Measurements from ENCODE around the gene LAMA5.

The LAMA5 gene

DNA sequence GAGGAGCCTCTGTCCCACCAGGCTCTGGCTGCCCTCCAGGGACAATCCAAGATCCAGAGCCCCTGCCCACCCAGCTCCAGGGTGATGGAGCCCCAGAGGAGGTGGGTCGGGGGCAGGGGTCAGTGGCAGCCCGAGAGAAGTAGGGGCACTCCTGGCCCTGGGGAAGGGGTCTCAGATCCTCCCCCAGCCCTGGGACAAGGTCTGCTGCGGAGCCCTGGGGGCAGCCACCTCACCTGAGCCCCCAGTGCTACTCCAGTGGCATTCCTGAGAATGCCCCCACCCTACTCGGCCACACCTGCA lies 2.7 kb upstream of the LAMA5 start:
- H3F3A ChIP-seq (ENCODE audit: insufficient read depth) = no peaks in the 10 kb centered on the region
- no peaks in the 10 kb centered on the region for H3K79me2 ChIP-seq (ENCODE audit: insufficient read depth, low read length)
- no peaks in the 10 kb centered on the region for H3K9me2 ChIP-seq (replicated peaks; ENCODE audit: insufficient read depth, low read length)
- H4K20me1 ChIP-seq (ENCODE audit: low read depth, low read length) = no peaks in the 10 kb centered on the region
- no peak overlapping the region for H3K27ac ChIP-seq (ENCODE audit: low read depth, low read length)
- H3K9ac ChIP-seq (ENCODE audit: low read length) = no peak overlapping the region
- H2AFZ ChIP-seq (ENCODE audit: low read depth, low read length, severe bottlenecking) = no peak overlapping the region
- no peak overlapping the region for H3K4me3 ChIP-seq (ENCODE audit: insufficient read depth, low read length, poor library complexity, severe bottlenecking)
- no peaks in the 10 kb centered on the region for H3K36me3 ChIP-seq (ENCODE audit: low read length)
- TF ChIP-seq EZH2phosphoT487 (conservative IDR thresholded peaks at IDR 0.05; ENCODE audit: low read length) = no peak
- TF ChIP-seq, protein P1, sequence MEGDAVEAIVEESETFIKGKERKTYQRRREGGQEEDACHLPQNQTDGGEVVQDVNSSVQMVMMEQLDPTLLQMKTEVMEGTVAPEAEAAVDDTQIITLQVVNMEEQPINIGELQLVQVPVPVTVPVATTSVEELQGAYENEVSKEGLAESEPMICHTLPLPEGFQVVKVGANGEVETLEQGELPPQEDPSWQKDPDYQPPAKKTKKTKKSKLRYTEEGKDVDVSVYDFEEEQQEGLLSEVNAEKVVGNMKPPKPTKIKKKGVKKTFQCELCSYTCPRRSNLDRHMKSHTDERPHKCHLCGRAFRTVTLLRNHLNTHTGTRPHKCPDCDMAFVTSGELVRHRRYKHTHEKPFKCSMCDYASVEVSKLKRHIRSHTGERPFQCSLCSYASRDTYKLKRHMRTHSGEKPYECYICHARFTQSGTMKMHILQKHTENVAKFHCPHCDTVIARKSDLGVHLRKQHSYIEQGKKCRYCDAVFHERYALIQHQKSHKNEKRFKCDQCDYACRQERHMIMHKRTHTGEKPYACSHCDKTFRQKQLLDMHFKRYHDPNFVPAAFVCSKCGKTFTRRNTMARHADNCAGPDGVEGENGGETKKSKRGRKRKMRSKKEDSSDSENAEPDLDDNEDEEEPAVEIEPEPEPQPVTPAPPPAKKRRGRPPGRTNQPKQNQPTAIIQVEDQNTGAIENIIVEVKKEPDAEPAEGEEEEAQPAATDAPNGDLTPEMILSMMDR (IDR thresholded peaks at IDR 0.05; ENCODE audit: insufficient read depth, low read length, poor library complexity, severe bottlenecking) = no peak
- no peaks in the 10 kb centered on the region for H3K9me3 ChIP-seq (ENCODE audit: insufficient read depth, low read length)
- no peaks in the 10 kb centered on the region for H3K27me3 ChIP-seq (ENCODE audit: low read length)
- H3K4me2 ChIP-seq (ENCODE audit: low read depth, low read length, poor library complexity, severe bottlenecking) = no peak overlapping the region

DNA sequence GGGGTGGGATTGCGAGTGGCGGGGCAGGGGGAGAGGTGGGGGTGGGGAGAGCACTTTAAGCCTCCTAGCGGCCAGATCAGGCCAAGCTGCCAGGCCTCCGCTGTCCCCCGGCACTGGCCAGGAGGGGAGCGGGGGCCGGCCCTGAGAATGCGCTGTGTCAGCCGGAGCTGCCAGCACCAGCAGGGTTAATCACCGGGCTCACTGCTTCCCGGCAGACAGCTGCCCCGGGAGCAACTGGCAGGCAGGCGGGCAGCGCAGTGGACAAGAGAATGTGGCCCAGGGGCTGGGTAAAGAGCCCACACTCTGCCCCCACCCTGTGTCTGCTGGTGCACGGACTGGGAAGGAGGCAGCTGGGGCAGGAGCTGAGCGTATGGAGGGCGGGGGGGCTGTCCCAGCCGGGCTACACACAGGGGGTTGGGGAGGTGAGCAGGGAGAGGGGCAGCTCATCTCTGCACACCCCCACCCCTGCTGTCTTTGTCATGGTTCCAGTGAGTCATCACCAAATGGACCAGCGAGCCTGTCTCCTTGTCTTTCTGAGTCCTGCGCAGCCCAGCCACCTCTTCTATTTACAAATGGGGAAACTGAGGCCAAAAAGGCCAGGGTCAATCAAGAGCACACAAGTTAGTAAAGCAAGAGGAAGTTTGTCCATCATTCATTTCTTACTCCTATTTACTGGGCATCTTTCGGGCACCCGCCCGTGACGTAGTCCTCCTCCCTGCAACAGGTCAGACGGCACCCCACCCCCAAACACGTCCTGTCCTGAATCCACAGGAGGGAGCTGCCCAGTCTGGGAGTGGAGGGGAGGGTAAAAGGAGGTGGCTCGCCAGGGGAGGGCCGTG lies 2.1 kb upstream of the LAMA5 start:
- no peaks in the 10 kb centered on the region for H4K20me1 ChIP-seq (ENCODE audit: low read depth, low read length)
- no peak for TF ChIP-seq EZH2phosphoT487 (conservative IDR thresholded peaks at IDR 0.05; ENCODE audit: low read length)
- TF ChIP-seq, protein P1 (IDR thresholded peaks at IDR 0.05; ENCODE audit: insufficient read depth, low read length, poor library complexity, severe bottlenecking) = no peak
- H2AFZ ChIP-seq (ENCODE audit: low read depth, low read length, severe bottlenecking) = no peak overlapping the region
- H3K4me2 ChIP-seq (ENCODE audit: low read depth, low read length, poor library complexity, severe bottlenecking) = no peak overlapping the region
- H3K4me3 ChIP-seq (ENCODE audit: insufficient read depth, low read length, poor library complexity, severe bottlenecking) = no peak overlapping the region
- no peak overlapping the region for H3K9ac ChIP-seq (ENCODE audit: low read length)
- no peak overlapping the region for H3K27ac ChIP-seq (ENCODE audit: low read depth, low read length)
- H3K9me3 ChIP-seq (ENCODE audit: insufficient read depth, low read length) = no peaks in the 10 kb centered on the region
- no peaks in the 10 kb centered on the region for H3K9me2 ChIP-seq (replicated peaks; ENCODE audit: insufficient read depth, low read length)
- no peaks in the 10 kb centered on the region for H3F3A ChIP-seq (ENCODE audit: insufficient read depth)
- H3K79me2 ChIP-seq (ENCODE audit: insufficient read depth, low read length) = no peaks in the 10 kb centered on the region
- no peaks in the 10 kb centered on the region for H3K27me3 ChIP-seq (ENCODE audit: low read length)
- H3K36me3 ChIP-seq (ENCODE audit: low read length) = no peaks in the 10 kb centered on the region

DNA sequence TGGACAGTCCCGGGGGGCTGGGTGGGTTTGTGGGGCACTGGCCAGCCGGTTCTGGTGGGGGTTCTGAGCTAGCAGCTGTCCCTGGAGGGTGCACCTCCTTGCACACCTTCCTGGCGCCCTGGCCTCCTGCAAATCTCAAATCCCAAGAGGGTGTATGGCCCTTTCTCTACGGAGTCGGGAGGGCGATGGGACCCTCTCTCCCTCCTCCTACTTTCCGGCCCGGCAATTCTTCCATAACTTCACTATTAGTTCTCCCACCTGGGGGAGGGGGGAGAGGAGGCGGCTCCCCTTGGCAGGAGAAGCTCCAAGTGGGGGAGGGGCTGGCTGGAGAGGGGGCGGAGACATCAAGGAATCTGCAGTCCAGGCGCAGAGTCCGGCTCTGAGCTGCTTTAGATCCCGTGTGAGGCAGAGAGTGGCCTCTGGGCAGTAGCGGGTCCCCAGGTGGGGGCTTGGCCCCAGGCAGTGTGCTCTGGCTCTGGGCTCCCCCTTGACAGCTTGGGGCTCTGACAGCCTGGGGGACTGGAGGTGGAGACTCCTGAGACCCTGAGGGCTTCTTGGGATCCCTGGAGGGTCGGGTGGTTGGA lies 1.4 kb upstream of the LAMA5 start:
- H4K20me1 ChIP-seq (ENCODE audit: low read depth, low read length) = no peaks in the 10 kb centered on the region
- H3K4me3 ChIP-seq (ENCODE audit: insufficient read depth, low read length, poor library complexity, severe bottlenecking) = no peak overlapping the region
- H3K36me3 ChIP-seq (ENCODE audit: low read length) = no peaks in the 10 kb centered on the region

More for the DNA sequence above, 1.4 kb upstream of the LAMA5 start:
- Histone ChIP-seq H3K4me2 (ENCODE audit: low read depth, low read length, poor library complexity, severe bottlenecking) (no peak overlapping the region), H3K9ac (ENCODE audit: low read length) (no peak overlapping the region), H3K27ac (ENCODE audit: low read depth, low read length) (no peak overlapping the region), H3K9me3 (ENCODE audit: insufficient read depth, low read length) (no peaks in the 10 kb centered on the region), H3K79me2 (ENCODE audit: insufficient read depth, low read length) (no peaks in the 10 kb centered on the region), H3F3A (ENCODE audit: insufficient read depth) (no peaks in the 10 kb centered on the region), H3K27me3 (ENCODE audit: low read length) (no peaks in the 10 kb centered on the region), H3K9me2 (replicated peaks; ENCODE audit: insufficient read depth, low read length) (no peaks in the 10 kb centered on the region), H2AFZ (ENCODE audit: low read depth, low read length, severe bottlenecking) (no peak overlapping the region)
- TF ChIP-seq, protein P1 (IDR thresholded peaks at IDR 0.05; ENCODE audit: insufficient read depth, low read length, poor library complexity, severe bottlenecking) = no peak
- no peak for TF ChIP-seq EZH2phosphoT487 (conservative IDR thresholded peaks at IDR 0.05; ENCODE audit: low read length)

All from SU-DHL-6 (cell line).